ENCODE data around the gene SPATA45. TPM values are rescaled to one million over a fixed set of nuclear protein-coding genes. Genes with fewer than 3 reads are reported as not detected.
A peak's percentile ranks its signal among the peaks of the same experiment; 100 is the strongest.

Gene SPATA45
- total RNA-seq, 1 experiment from 2014 or later = 0.68 TPM

DNA sequence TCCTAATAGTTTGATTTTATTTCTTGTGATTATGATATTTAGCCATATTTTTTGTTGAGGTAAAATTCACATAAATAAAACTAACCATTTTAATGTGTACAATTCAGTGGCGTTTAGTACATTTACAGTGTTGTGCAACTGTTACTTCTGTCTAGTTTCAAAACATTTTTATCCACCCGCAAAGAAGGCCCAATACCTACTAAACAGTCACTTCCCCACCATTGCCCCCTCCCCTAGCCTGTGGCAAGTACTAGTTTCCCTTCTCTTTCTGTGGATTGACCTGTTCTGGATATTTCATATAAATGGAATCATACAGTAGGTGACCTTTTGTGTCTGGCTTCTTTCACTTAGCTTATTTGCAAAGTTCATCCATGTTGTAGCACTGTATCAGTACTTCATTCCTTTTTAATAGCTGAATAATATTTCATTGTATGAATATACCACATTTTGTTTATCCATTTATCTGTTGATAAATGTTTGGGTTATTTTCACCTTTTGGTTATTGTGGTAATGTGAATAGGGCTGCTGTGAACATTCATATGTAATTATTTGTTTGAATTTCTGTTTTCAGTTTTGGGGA is 14.8 kb upstream of the SPATA45 start:
- Mint-ChIP-seq H3K4me1 (peaks cover 16 to 20% of the 10 kb centered on the region in 2 experiments), H3K27ac (no peak overlapping the region), H3K36me3 (ENCODE audit: insufficient read depth in 1 of 3, low read depth in 3 of 3) (peaks cover 32 to 40% (median 38%) of the 10 kb centered on the region in 3 experiments), H3K4me3 (no peak overlapping the region), H3K27me3 (ENCODE audit: low read depth) (no peaks in the 10 kb centered on the region), H3K9me3 (0 out of 5 replicates have a peak, but pooled peaks cover 0 to 2% of the 10 kb centered on the region in 2 experiments)
- no peak overlapping the region for H3K23ac ChIP-seq (ENCODE audit: insufficient read length, low read depth, low read length)
- H2BK15ac ChIP-seq (ENCODE audit: low read depth, low read length) = no peak overlapping the region
- no peaks in the 10 kb centered on the region for H3K27me3 ChIP-seq (ENCODE audit: insufficient read depth, low read length)
- no peak overlapping the region for H3T11ph ChIP-seq (ENCODE audit: low read length)
- no peak overlapping the region for H4K8ac ChIP-seq (replicated peaks; ENCODE audit: insufficient read length, low read depth, low read length)
- no peak overlapping the region for H2BK12ac ChIP-seq (ENCODE audit: insufficient read length, low read depth, low read length)
- TF ChIP-seq, protein P1, sequence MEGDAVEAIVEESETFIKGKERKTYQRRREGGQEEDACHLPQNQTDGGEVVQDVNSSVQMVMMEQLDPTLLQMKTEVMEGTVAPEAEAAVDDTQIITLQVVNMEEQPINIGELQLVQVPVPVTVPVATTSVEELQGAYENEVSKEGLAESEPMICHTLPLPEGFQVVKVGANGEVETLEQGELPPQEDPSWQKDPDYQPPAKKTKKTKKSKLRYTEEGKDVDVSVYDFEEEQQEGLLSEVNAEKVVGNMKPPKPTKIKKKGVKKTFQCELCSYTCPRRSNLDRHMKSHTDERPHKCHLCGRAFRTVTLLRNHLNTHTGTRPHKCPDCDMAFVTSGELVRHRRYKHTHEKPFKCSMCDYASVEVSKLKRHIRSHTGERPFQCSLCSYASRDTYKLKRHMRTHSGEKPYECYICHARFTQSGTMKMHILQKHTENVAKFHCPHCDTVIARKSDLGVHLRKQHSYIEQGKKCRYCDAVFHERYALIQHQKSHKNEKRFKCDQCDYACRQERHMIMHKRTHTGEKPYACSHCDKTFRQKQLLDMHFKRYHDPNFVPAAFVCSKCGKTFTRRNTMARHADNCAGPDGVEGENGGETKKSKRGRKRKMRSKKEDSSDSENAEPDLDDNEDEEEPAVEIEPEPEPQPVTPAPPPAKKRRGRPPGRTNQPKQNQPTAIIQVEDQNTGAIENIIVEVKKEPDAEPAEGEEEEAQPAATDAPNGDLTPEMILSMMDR (conservative IDR thresholded peaks at IDR 0.05) = no peak
- H3K23me2 ChIP-seq (ENCODE audit: insufficient read length, low read depth, low read length, poor library complexity, severe bottlenecking) = peaks cover 9% of the 10 kb centered on the region
- no peak overlapping the region for H2BK120ac ChIP-seq (ENCODE audit: low read depth, low read length, poor library complexity, severe bottlenecking)
- no peaks in the 10 kb centered on the region for H3K9me3 ChIP-seq (ENCODE audit: control insufficient read depth, low read depth, low read length)
- no peak overlapping the region for H2BK20ac ChIP-seq (ENCODE audit: low read depth, low read length, poor library complexity, severe bottlenecking)
- no peak overlapping the region for H3K27ac ChIP-seq (ENCODE audit: insufficient read length, low read depth, low read length)
- no peak overlapping the region for H3K14ac ChIP-seq (ENCODE audit: insufficient read depth, low read length)
- H2AFZ ChIP-seq (ENCODE audit: low read length) = no peak overlapping the region
- no peak overlapping the region for H3K4ac ChIP-seq (ENCODE audit: low read depth, low read length)
- no peak overlapping the region for H3K9ac ChIP-seq (ENCODE audit: extremely low read depth, insufficient read length, low read length)
- H3K4me2 ChIP-seq (ENCODE audit: insufficient read depth, insufficient read length, low read length) = peak overlapping the region; percentile 60
- H3K4me1 ChIP-seq (ENCODE audit: insufficient read depth, low read length) = peaks cover 2% of the 10 kb centered on the region; the same call in 1 of the 2 replicates
- no peak overlapping the region for H4K5ac ChIP-seq (ENCODE audit: insufficient read length, low read depth, low read length)
- no peak overlapping the region for H3K56ac ChIP-seq (ENCODE audit: insufficient read length, low read depth, low read length)
- H3K18ac ChIP-seq (ENCODE audit: insufficient read length, low read depth, low read length) = no peak overlapping the region
- no peak overlapping the region for H2BK5ac ChIP-seq (ENCODE audit: insufficient read length, low read length)
- H2AK5ac ChIP-seq (ENCODE audit: insufficient read length, low read length) = no peak overlapping the region
- H4K91ac ChIP-seq (ENCODE audit: insufficient read length, low read depth, low read length) = no peak overlapping the region
- DNase-seq = no peak
- WGBS (ENCODE audit: extremely low coverage, insufficient read length, low lambda C conversion rate) = no CpG with 5 or more reads among the region's 2 CpGs
- peaks cover 51% of the 10 kb centered on the region for H3K79me2 ChIP-seq (ENCODE audit: insufficient read depth, low read length)
- H3K79me1 ChIP-seq (ENCODE audit: insufficient read depth, low read depth, low read length, poor library complexity, severe bottlenecking) = no peaks in the 10 kb centered on the region
- no peaks in the 10 kb centered on the region for H4K20me1 ChIP-seq (ENCODE audit: control insufficient read depth, insufficient read depth, insufficient read length)
